ENCODE measurements around the gene BCLAF3. TPM values are rescaled to one million over a fixed set of nuclear protein-coding genes. Genes with fewer than 3 reads are reported as not detected.

The BCLAF3 gene
- total and polyA plus RNA-seq, 2 of the 13 experiments (the other 11 are each of a cell fraction or from before 2014, with no cell fraction given), result 1.5 to 2.7 TPM

DNA sequence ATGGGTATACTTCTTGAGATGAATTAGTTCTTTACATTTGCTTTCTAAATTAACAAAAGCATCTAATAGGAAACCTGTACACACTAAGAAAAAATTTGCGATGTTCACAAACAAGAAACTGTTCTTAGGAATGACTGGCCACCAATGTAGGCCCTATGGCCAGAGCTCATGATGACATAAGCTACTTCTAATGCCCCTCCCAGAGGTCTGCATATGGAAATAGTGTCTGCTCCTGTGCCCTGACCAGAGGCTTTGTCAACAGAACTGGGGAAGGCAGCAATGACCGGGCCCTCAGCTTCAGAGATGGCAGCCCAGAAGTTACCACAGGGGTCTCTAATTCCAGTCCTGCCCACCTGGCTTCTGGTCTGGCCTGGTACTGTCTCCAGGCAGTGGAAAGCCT, 15.0 kb upstream of the BCLAF3 start:
- ChIA-PET CTCF (ENCODE audit: low intra/inter-chr PET ratio, low total read pairs) (no interaction called here), POLR2A (no interaction called here)
- DNase-seq (ENCODE audit: low spot score) (no peak), FAIRE-seq (no peak), ATAC-seq (no peak)
- in situ Hi-C loops (cut with HindIII; ENCODE audit: extremely low pct_ligation_motif_present, low pct_unique_long_range_greater_than_20kb), result no loop called here
- Histone ChIP-seq H3K9ac (ENCODE audit: insufficient read depth, low read depth, low read length) (no peak overlapping the region), H3K27me3 (ENCODE audit: control insufficient read depth in 1 of 2, insufficient read depth in 2 of 2, low read length in 2 of 2) (no peaks in the 10 kb centered on the region), H3K36me3 (replicated peaks in 1 of 2; ENCODE audit: control insufficient read depth in 1 of 2, insufficient read depth in 2 of 2, low read length in 2 of 2) (no peaks in the 10 kb centered on the region; a peak in 1 of 5 replicates), H3K4me1 (ENCODE audit: insufficient read depth, low read length) (no peaks in the 10 kb centered on the region), H3K4me3 (replicated peaks in 1 of 3; ENCODE audit: insufficient read depth in 1 of 3, low read depth in 2 of 3, low read length in 3 of 3) (no peak overlapping the region), H3K4me2 (ENCODE audit: low read depth, low read length) (no peak overlapping the region), H3K27ac (ENCODE audit: extremely low read length, insufficient read depth, low read length) (no peak overlapping the region), H2AFZ (ENCODE audit: low read length) (no peak overlapping the region), H3K79me2 (ENCODE audit: insufficient read depth, low read length) (no peaks in the 10 kb centered on the region), H4K20me1 (ENCODE audit: insufficient read depth, low read length) (no peaks in the 10 kb centered on the region), H3K9me3 (ENCODE audit: low read length) (no peaks in the 10 kb centered on the region)
- BruUV-seq (replicated peaks), result no TSS peak
- intact Hi-C loops (cut with micrococcal nuclease; ENCODE audit: unreplicated experiment), result no loop called here
- 100% methylated on average over 2 of the region's 2 CpGs for WGBS (ENCODE audit: low lambda C conversion rate)
- no peak for TF ChIP-seq PHF8 (CRISPR knock-in tag; IDR thresholded peaks at IDR 0.05)
- no peak for TF ChIP-seq HNF1B (CRISPR knock-in tag; IDR thresholded peaks at IDR 0.05)
- TF ChIP-seq SP140L (CRISPR knock-in tag; IDR thresholded peaks at IDR 0.05; ENCODE audit: borderline replicate concordance), result no peak
- no peak for TF ChIP-seq FOXA1 (IDR thresholded peaks at IDR 0.05)
- no peak for TF ChIP-seq FOXA1 (CRISPR knock-in tag; IDR thresholded peaks at IDR 0.05)
- no peak for TF ChIP-seq ZNF605 (CRISPR knock-in tag; IDR thresholded peaks at IDR 0.05)
- no peak for TF ChIP-seq CEBPB (IDR thresholded peaks at IDR 0.05; ENCODE audit: borderline replicate concordance, low read depth, low read length)
- TF ChIP-seq, protein P1, sequence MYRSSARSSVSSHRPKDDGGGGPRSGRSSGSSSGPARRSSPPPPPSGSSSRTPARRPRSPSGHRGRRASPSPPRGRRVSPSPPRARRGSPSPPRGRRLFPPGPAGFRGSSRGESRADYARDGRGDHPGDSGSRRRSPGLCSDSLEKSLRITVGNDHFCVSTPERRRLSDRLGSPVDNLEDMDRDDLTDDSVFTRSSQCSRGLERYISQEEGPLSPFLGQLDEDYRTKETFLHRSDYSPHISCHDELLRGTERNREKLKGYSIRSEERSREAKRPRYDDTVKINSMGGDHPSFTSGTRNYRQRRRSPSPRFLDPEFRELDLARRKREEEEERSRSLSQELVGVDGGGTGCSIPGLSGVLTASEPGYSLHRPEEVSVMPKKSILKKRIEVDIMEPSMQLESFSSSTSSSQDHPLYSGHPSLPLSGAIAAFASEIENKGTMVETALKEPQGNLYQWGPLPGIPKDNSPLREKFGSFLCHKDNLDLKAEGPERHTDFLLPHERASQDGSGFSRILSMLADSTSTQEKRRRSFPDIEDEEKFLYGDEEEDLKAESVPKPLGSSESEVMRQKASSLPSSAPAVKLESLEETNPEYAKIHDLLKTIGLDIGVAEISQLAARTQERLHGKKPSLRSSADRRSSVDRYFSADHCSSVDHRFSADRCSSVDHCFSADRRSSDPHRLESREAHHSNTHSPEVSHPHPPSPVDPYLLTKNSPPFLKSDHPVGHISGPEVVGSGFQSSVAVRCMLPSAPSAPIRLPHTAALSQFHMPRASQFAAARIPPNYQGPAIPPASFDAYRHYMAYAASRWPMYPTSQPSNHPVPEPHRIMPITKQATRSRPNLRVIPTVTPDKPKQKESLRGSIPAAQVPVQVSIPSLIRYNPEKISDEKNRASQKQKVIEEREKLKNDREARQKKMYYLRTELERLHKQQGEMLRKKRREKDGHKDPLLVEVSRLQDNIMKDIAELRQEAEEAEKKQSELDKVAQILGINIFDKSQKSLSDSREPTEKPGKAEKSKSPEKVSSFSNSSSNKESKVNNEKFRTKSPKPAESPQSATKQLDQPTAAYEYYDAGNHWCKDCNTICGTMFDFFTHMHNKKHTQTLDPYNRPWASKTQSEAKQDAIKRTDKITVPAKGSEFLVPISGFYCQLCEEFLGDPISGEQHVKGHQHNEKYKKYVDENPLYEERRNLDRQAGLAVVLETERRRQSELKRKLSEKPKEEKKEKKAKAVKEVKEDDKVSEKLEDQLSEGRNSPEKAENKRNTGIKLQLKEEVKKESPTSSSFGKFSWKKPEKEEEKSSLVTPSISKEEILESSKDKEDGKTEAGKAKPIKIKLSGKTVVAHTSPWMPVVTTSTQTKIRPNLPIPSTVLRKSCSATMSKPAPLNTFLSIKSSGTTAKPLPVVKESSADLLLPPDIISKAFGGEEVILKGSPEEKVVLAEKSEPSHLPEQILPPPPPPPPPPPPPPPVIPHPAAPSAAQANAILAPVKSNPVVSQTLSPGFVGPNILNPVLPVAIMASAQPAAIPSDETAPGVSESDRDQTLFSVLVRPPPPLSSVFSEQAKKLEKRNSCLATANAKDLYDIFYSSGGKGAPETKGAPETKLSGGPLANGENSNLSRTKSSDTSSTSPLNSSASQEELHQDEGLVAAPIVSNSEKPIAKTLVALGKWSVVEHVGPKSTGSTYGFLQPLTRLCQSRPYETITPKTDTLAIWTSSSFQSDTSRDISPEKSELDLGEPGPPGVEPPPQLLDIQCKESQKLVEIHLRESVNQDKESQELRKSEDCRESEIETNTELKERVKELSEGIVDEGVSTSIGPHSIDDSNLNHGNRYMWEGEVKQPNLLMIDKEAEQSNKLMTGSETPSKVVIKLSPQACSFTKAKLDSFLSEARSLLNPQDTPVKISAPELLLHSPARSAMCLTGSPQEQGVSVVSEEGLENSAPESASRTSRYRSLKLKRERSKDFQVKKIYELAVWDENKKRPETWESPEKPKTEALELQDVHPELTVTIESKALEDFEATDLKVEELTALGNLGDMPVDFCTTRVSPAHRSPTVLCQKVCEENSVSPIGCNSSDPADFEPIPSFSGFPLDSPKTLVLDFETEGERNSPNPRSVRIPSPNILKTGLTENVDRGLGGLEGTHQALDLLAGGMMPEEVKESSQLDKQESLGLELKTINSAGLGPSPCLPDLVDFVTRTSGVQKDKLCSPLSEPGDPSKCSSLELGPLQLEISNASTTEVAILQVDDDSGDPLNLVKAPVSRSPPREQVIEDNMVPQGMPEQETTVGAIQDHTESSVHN (CRISPR knock-in tag; IDR thresholded peaks at IDR 0.05), result no peak
- no peak for TF ChIP-seq HNRNPUL1 (IDR thresholded peaks at IDR 0.05; ENCODE audit: low read depth, low read length)
- TF ChIP-seq NR0B2 (CRISPR knock-in tag; IDR thresholded peaks at IDR 0.05), result no peak
- TF ChIP-seq SOX5 (CRISPR knock-in tag; IDR thresholded peaks at IDR 0.05; ENCODE audit: borderline replicate concordance), result no peak
- TF ChIP-seq TCF7L2 (IDR thresholded peaks at IDR 0.05; ENCODE audit: low read depth, low read length), result no peak
- no peak for TF ChIP-seq DPF2 (CRISPR knock-in tag; IDR thresholded peaks at IDR 0.05; ENCODE audit: borderline replicate concordance, low read depth)
- no peak for TF ChIP-seq NPAS2 (CRISPR knock-in tag; IDR thresholded peaks at IDR 0.05; ENCODE audit: borderline replicate concordance)
- TF ChIP-seq BCL3 (CRISPR knock-in tag; IDR thresholded peaks at IDR 0.05), result no peak
